ENCODE measurements around the gene ACOT6.
"Not testable (repeated sequence)": the region's sequence is repeated elsewhere in the genome, so short reads cannot be mapped to it uniquely, and the experiment has no call there.

Gene ACOT6

GRCh38 chr14:73602994-73603393 is 9.3 kb upstream of the ACOT6 start:
- no peak for DNase-seq

- DNase-seq, result no peak
Observed at GRCh38 chr14:73606271-73606670, 6.0 kb upstream of the ACOT6 start.

GRCh38 chr14:73607241-73607640 is 5.1 kb upstream of the ACOT6 start:
- no peak for DNase-seq

- no peak for DNase-seq
Observed at GRCh38 chr14:73610687-73611086, 1.6 kb upstream of the ACOT6 start.

GRCh38 chr14:73613046-73613383 is 698 bp downstream of the ACOT6 start:
- peak; percentile 33 for DNase-seq

GRCh38 chr14:73613419-73613963 is 1.2 kb downstream of the ACOT6 start:
- no peak for DNase-seq

GRCh38 chr14:73616831-73617230 is 4.5 kb downstream of the ACOT6 start:
- no peak for DNase-seq

GRCh38 chr14:73619524-73619923 is 7.2 kb downstream of the ACOT6 start:
- DNase-seq, result no peak

- DNase-seq, result no peak
Observed at GRCh38 chr14:73620268-73620667, 8.0 kb downstream of the ACOT6 start.

- no peak for DNase-seq
Observed at GRCh38 chr14:73623504-73624054, 11.3 kb downstream of the ACOT6 start.

GRCh38 chr14:73625706-73626105 is 13.4 kb downstream of the ACOT6 start:
- DNase-seq, result no peak

- no peak for DNase-seq
Observed at GRCh38 chr14:73627151-73627558, 14.8 kb downstream of the ACOT6 start.

- DNase-seq, result no peak
Observed at GRCh38 chr14:73630009-73630780, 17.9 kb downstream of the ACOT6 start.

GRCh38 chr14:73633116-73634010 is 21.0 kb downstream of the ACOT6 start:
- peak; percentile 19 for DNase-seq

GRCh38 chr14:73634011-73634833 is 21.9 kb downstream of the ACOT6 start:
- no peak for DNase-seq

GRCh38 chr14:73636355-73636754 is 24.0 kb downstream of the ACOT6 start:
- not testable (repeated sequence) for DNase-seq

GRCh38 chr14:73637830-73638229 is 25.5 kb downstream of the ACOT6 start:
- no peak for DNase-seq

GRCh38 chr14:73640796-73641365 is 28.6 kb downstream of the ACOT6 start:
- no peak for DNase-seq

- DNase-seq, result peak; percentile 93
Observed at GRCh38 chr14:73644531-73645247, 32.4 kb downstream of the ACOT6 start, which contains the start of gene DNAL1. DNAL1 (plus strand) TSS chr14:73644986; CDS start chr14:73645040, 54 bp downstream.

- no peak for DNase-seq
Observed at GRCh38 chr14:73645248-73645610, 32.9 kb downstream of the ACOT6 start.

GRCh38 chr14:73651005-73651404 is 38.7 kb downstream of the ACOT6 start:
- no peak for DNase-seq

GRCh38 chr14:73655851-73656250 is 43.5 kb downstream of the ACOT6 start:
- no peak for DNase-seq

Measured in NCI-H526 treated with DMSO at 0.1 percent for 48 hours (cell line).